Natural killer cell (primary cell): Measurements from ENCODE around the gene CROCC2. TPM values are rescaled to one million over a fixed set of nuclear protein-coding genes. Genes with fewer than 3 reads are reported as not detected.

Experiments used
- ATAC-seq, 3 donors: fragments of 150-1000 bp in 2 of 3; fragments of 200-7000 bp in 1 of 3; cut with Tn5 transposase; 1 replicate in 1 of 3; 2 replicates in 2 of 3; pipeline ENCODE4 v1.10.0; 2021; ENCODE audit warnings: mild to moderate bottlenecking in 2 of 3, moderate library complexity in 2 of 3
- DNase-seq, 2 donors: peaks; one replicate each; pipeline versions ENCODE4 v3.0.0 to v3.0.0-alpha.2; 2013 to 2021; ENCODE audit warnings: mixed read lengths in 1 of 2
- H3K27ac ChIP-seq: one replicate; pipeline ENCODE4 v1.5.1; 2013; ENCODE audit warnings: mild to moderate bottlenecking, low read length
- H3K27me3 ChIP-seq: one replicate; pipeline ENCODE4 v1.6.1; 2013; ENCODE audit warnings: low read length; ENCODE audit not compliant: control insufficient read depth, insufficient read depth
- H3K36me3 ChIP-seq: one replicate; pipeline ENCODE4 v1.6.1; 2013; ENCODE audit warnings: low read length; ENCODE audit not compliant: control insufficient read depth, insufficient read depth
- H3K4me1 ChIP-seq: one replicate; pipeline ENCODE4 v1.6.1; 2013; ENCODE audit warnings: low read length; ENCODE audit not compliant: control insufficient read depth, insufficient read depth
- H3K4me3 ChIP-seq: one replicate; pipeline ENCODE4 v1.5.1; 2013; ENCODE audit warnings: low read length
- H3K9me3 ChIP-seq: one replicate; pipeline ENCODE4 v1.6.1; 2013; ENCODE audit warnings: low read length; ENCODE audit not compliant: control insufficient read depth, insufficient read depth
- H3K27ac Mint-ChIP-seq, 2 donors: one replicate each; pipeline ENCODE4 v1.8.0; 2022; ENCODE audit warnings: mild to moderate bottlenecking in 2 of 2, mixed read lengths in 2 of 2, moderate library complexity in 1 of 2
- H3K27me3 Mint-ChIP-seq, 2 donors: one replicate each; pipeline ENCODE4 v1.8.0; 2022; ENCODE audit warnings: low read depth in 2 of 2, mixed read lengths in 2 of 2
- H3K36me3 Mint-ChIP-seq: one replicate; pipeline ENCODE4 v1.8.0; 2022; ENCODE audit warnings: mixed read lengths
- H3K4me1 Mint-ChIP-seq, 2 donors: one replicate each; pipeline ENCODE4 v1.8.0; 2022; ENCODE audit warnings: mixed read lengths in 2 of 2
- H3K4me3 Mint-ChIP-seq: one replicate; pipeline ENCODE4 v1.8.0; 2022; ENCODE audit warnings: mild to moderate bottlenecking, moderate library complexity, mixed read lengths
- H3K9me3 Mint-ChIP-seq, 2 donors: one replicate each; pipeline ENCODE4 v1.8.0; 2022; ENCODE audit warnings: mixed read lengths in 2 of 2
- CTCF ChIP-seq: fragments of 200-600 bp; IDR thresholded peaks from one replicate; pipeline ENCODE4 v1.8.0; 2022; ENCODE audit warnings: antibody characterized with exemption
- WGBS: methylation state at CpG from one replicate; pipeline ENCODE4 v1.1.7; 2013; ENCODE audit warnings: missing lambda C conversion rate; ENCODE audit not compliant: insufficient coverage; 5-methylcytosine and 5-hydroxymethylcytosine counted together
- intact Hi-C: fragments of 100-400 bp; cut with micrococcal nuclease; formaldehyde crosslinking; loops from one replicate; pipeline ENCODE4 v1.14.2; 2022
- total RNA-seq, 4 donors: library from RNA; stranded (reverse); fragments of 120-200 nt in 1 of 4; gene quantifications; one replicate each; pipeline versions ENCODE4 v1.2.3 to v1.2.4, GENCODE V29; 2013 to 2022

CROCC2 gene
- total RNA-seq, 3 donors from 2014 or later (not counting 1 experiment from before 2014, with no cell fraction given) = 0.14 TPM; not detected in 2

- peak in 1 of 2 donors; percentile 11 for DNase-seq
- no peaks in the 10 kb centered on the region for H3K9me3 Mint-ChIP-seq
- no peaks in the 10 kb centered on the region for H3K4me1 Mint-ChIP-seq
- no peak overlapping the region for H3K4me3 ChIP-seq
- H3K36me3 ChIP-seq = no peaks in the 10 kb centered on the region
- no peaks in the 10 kb centered on the region for H3K27me3 ChIP-seq
- ATAC-seq = peak in 1 of 3 donors; percentile 11
- no peak overlapping the region for H3K27ac Mint-ChIP-seq
- WGBS = 91% methylated on average over 29 of the region's 29 CpGs
- no peak overlapping the region for H3K27ac ChIP-seq
- TF ChIP-seq CTCF = no peak
- no peaks in the 10 kb centered on the region for H3K36me3 Mint-ChIP-seq
- H3K27me3 Mint-ChIP-seq = no peaks in the 10 kb centered on the region
- H3K4me3 Mint-ChIP-seq = no peak overlapping the region
- intact Hi-C loops = no loop called here
- H3K9me3 ChIP-seq = no peaks in the 10 kb centered on the region
- H3K4me1 ChIP-seq = no peaks in the 10 kb centered on the region
Observed at GRCh38 chr2:240925568-240926515, 19.7 kb downstream of the CROCC2 start.

- 77% methylated on average over 38 of the region's 38 CpGs for WGBS
Observed at GRCh38 chr2:240926516-240927389, 20.6 kb downstream of the CROCC2 start.

GRCh38 chr2:240927390-240927781, 21.2 kb downstream of the CROCC2 start:
- H3K36me3 ChIP-seq = no peaks in the 10 kb centered on the region
- TF ChIP-seq CTCF = no peak
- H3K27ac Mint-ChIP-seq = no peak overlapping the region
- no peaks in the 10 kb centered on the region for H3K9me3 Mint-ChIP-seq
- no peaks in the 10 kb centered on the region for H3K4me1 ChIP-seq
- no peaks in the 10 kb centered on the region for H3K27me3 ChIP-seq
- WGBS = 93% methylated on average over 7 of the region's 7 CpGs
- no peaks in the 10 kb centered on the region for H3K4me1 Mint-ChIP-seq
- no peak overlapping the region for H3K4me3 Mint-ChIP-seq
- H3K4me3 ChIP-seq = no peak overlapping the region
- no peak overlapping the region for H3K27ac ChIP-seq
- H3K36me3 Mint-ChIP-seq = no peaks in the 10 kb centered on the region
- intact Hi-C loops = no loop called here
- DNase-seq (no peak), ATAC-seq (no peak)
- no peaks in the 10 kb centered on the region for H3K27me3 Mint-ChIP-seq
- H3K9me3 ChIP-seq = no peaks in the 10 kb centered on the region

More at GRCh38 chr2:240926516-240927389, 20.6 kb downstream of the CROCC2 start:
- H3K9me3 Mint-ChIP-seq = no peaks in the 10 kb centered on the region
- no peaks in the 10 kb centered on the region for H3K9me3 ChIP-seq
- no peaks in the 10 kb centered on the region for H3K36me3 ChIP-seq
- no peak overlapping the region for H3K4me3 ChIP-seq
- TF ChIP-seq CTCF = no peak
- DNase-seq (peak in 1 of 2 donors; percentile 13), ATAC-seq (no peak)
- no peak overlapping the region for H3K27ac ChIP-seq
- H3K36me3 Mint-ChIP-seq = no peaks in the 10 kb centered on the region
- H3K27me3 ChIP-seq = no peaks in the 10 kb centered on the region
- intact Hi-C loops = no loop called here
- H3K27ac Mint-ChIP-seq = no peak overlapping the region
- no peaks in the 10 kb centered on the region for H3K4me1 ChIP-seq
- no peak overlapping the region for H3K4me3 Mint-ChIP-seq
- no peaks in the 10 kb centered on the region for H3K27me3 Mint-ChIP-seq
- no peaks in the 10 kb centered on the region for H3K4me1 Mint-ChIP-seq
